ENCODE results near the gene ADNP2. TPM values are rescaled to one million over a fixed set of nuclear protein-coding genes. Genes with fewer than 3 reads are reported as not detected.
A peak's percentile ranks its signal among the peaks of the same experiment; 100 is the strongest.

Gene ADNP2
- total RNA-seq, 4 donors from 2014 or later: 16.4 to 28.4 (median 17.8) TPM

DNA sequence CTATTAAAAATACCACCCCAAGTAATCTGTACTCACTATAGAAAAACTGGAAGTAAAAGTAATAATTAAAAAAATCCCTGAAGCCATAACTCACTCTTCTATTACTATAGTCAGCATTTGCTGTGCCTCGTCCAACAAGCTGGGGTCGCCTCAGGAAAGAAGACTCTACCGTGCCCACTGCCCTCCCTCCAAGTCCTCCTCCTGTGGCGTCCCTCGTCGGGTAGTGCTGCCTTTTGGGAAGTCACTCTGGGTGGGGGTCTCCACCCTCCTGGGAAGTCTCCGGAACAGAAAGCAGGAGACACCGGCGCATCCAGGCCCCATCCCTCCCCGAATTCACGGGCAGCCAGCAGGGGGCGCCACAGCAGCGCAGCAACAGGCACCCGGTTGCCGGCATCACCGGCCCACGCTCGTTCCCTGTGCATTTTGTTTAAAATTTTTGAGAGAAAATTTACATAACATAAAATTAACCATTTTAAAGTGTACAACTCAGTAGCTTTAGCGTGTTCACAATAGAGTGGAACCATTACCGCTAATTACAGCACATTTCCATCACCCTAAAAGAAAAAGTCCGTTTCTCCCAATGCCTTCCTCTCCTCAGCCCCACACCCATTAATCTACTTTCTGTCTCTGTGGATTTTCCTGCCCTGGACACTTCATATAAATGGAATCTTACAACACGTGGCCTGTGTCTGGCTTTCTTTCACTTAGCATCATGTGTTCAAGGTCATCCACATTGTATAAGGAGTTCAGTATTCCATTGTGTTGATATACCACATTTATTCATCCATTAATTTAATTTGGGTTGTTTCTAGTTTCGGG, 62.2 kb downstream of the ADNP2 start:
- WGBS, 2 donors: 26 to 30% methylated on average over 23 of the region's 23 CpGs
- intact Hi-C loops (cut with DNase I): no loop called here
- no peaks in the 10 kb centered on the region for H3K36me3 ChIP-seq
- DNase-seq: peak; percentile 69 to 77
- no peak for TF ChIP-seq POLR2A (IDR thresholded peaks at IDR 0.05)
- TF ChIP-seq, protein P1, sequence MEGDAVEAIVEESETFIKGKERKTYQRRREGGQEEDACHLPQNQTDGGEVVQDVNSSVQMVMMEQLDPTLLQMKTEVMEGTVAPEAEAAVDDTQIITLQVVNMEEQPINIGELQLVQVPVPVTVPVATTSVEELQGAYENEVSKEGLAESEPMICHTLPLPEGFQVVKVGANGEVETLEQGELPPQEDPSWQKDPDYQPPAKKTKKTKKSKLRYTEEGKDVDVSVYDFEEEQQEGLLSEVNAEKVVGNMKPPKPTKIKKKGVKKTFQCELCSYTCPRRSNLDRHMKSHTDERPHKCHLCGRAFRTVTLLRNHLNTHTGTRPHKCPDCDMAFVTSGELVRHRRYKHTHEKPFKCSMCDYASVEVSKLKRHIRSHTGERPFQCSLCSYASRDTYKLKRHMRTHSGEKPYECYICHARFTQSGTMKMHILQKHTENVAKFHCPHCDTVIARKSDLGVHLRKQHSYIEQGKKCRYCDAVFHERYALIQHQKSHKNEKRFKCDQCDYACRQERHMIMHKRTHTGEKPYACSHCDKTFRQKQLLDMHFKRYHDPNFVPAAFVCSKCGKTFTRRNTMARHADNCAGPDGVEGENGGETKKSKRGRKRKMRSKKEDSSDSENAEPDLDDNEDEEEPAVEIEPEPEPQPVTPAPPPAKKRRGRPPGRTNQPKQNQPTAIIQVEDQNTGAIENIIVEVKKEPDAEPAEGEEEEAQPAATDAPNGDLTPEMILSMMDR (IDR thresholded peaks at IDR 0.05): peak; percentile 73 to 93 (median 78)
- no peaks in the 10 kb centered on the region for H3K9me3 ChIP-seq
- H3K27ac ChIP-seq: peak overlapping the region in 2 of 3 donors; percentile 27 to 60
- H3K4me3 ChIP-seq (replicated peaks in 1 of 3): peak overlapping the region in 1 of 3 donors; percentile 6
- H3K4me1 ChIP-seq: peaks cover 25 to 50% of the 10 kb centered on the region in 2 donors
- H3K27me3 ChIP-seq: no peaks in the 10 kb centered on the region

DNA sequence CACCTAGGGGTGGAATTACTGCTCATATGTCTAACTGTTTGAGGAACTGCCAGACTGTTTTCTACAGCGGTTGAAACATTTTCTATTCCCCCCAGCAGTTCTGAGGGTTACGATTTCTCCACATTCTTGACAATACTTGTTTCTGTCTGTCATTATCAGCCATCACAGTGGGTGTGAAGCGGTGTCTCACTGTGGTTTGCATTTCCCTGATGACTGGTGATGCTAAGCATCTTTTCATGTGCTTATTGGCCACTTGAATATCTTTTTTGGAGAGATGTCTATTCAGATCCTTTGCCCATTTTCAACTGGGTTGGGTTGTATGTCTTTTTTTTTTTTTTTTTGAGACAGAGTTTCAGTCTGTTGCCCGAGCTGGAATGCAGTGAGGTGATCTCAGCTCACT, 63.0 kb downstream of the ADNP2 start:
- WGBS, 2 donors: 86 to 93% methylated on average over 4 of the region's 4 CpGs
- no peak for DNase-seq
- Histone ChIP-seq H3K27ac (no peak overlapping the region), H3K36me3 (no peaks in the 10 kb centered on the region), H3K27me3 (no peaks in the 10 kb centered on the region), H3K9me3 (no peaks in the 10 kb centered on the region), H3K4me3 (replicated peaks in 1 of 3) (no peak overlapping the region), H3K4me1 (peaks cover 25 to 56% of the 10 kb centered on the region in 2 donors)
- TF ChIP-seq, protein P1 (IDR thresholded peaks at IDR 0.05): no peak
- no peak for TF ChIP-seq POLR2A (IDR thresholded peaks at IDR 0.05)
- intact Hi-C loops (cut with DNase I): no loop called here

DNA sequence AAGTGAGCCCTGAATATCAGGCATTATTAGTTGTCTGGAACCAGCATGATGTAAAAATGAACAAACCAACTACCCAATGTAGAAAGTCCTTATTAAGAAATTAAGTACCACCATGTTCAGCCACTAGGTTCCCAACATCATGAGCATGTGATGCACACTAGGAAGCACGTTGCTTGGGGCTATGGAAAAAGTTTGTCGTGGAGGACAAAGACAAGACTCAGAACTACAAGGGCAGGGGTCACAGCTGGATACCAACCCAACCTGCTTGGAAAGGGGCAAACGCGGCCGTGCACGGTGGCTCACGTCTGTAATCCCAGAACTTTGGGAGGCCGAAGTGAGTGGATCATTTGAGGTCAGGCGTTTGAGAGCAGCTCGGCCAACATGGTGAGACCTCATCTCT, 64.0 kb downstream of the ADNP2 start:
- Histone ChIP-seq H3K4me3 (replicated peaks in 1 of 3) (no peak overlapping the region), H3K9me3 (no peaks in the 10 kb centered on the region), H3K27me3 (no peaks in the 10 kb centered on the region), H3K4me1 (peaks cover 25 to 54% of the 10 kb centered on the region in 2 donors), H3K27ac (no peak overlapping the region), H3K36me3 (no peaks in the 10 kb centered on the region)
- 89 to 96% methylated on average over 10 of the region's 10 CpGs for WGBS, 2 donors
- TF ChIP-seq, protein P1 (IDR thresholded peaks at IDR 0.05): no peak
- TF ChIP-seq POLR2A (IDR thresholded peaks at IDR 0.05): no peak
- no peak for DNase-seq
- intact Hi-C loops (cut with DNase I): no loop called here

DNA sequence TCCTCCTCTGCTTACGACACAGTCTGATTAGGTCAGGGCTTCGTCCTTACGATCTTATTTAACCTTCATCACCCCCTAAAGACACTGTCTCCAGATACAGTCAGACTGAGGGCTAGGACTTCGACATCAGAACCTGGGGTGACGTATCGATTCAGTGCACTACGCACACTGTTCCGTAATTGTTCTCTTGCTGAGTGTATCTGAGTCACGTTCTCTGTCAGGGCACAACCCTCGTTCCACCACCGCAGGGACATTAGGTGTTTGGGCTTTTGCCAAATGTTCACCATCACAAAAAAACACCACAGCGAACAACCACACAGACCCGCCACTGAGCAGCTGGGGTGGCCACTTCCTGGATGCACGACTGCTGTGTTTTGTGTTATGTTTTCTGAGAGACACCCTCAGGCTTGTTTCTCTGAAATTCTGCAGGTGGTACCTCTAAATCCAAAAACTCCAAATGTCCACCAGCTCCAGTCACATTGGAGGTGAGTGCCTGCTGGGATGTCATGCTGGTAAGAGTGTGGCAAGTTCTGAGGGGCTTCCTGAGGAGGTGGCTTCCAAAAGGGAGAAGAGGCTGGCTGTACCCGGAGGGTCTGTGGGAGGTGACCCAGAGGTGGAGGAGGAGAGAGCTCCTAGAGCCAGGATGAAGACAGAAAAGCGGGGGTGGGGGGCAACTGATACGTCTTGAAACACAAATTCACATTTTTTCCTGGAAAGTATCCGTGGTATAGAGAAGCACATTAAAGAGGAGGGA, 66.6 kb downstream of the ADNP2 start:
- no peak for DNase-seq
- 86 to 91% methylated on average over 18 of the region's 18 CpGs for WGBS, 2 donors
- Histone ChIP-seq H3K4me3 (replicated peaks in 1 of 3) (no peak overlapping the region), H3K36me3 (no peaks in the 10 kb centered on the region), H3K27ac (peak overlapping the region in 2 of 3 donors; percentile 46 to 63), H3K4me1 (peaks cover 8 to 33% of the 10 kb centered on the region in 2 donors), H3K27me3 (no peaks in the 10 kb centered on the region), H3K9me3 (no peaks in the 10 kb centered on the region)
- TF ChIP-seq POLR2A (IDR thresholded peaks at IDR 0.05): no peak
- TF ChIP-seq, protein P1 (IDR thresholded peaks at IDR 0.05): no peak
- intact Hi-C loops (cut with DNase I): no loop called here
